GM12892 (cell line): ENCODE measurements around the gene AQP5.
"Not testable (repeated sequence)": the region's sequence is repeated elsewhere in the genome, so short reads cannot be mapped to it uniquely, and the experiment has no call there.

Experiments
- DNase-seq: peaks from one replicate; pipeline ENCODE4 v3.0.0; 2011; ENCODE audit not compliant: insufficient read length
- FAIRE-seq: peaks from 2 replicates; lab custom pipeline; 2011; peaks lifted over from hg19 to GRCh38; lab: Jason Lieb, UNC
- POLR2A ChIP-seq: IDR thresholded peaks from 2 replicates; pipeline ENCODE4 v1.6.1; 2011; ENCODE audit warnings: low read depth, low read length, control low read depth
- POLR2AphosphoS5 ChIP-seq: IDR thresholded peaks from 2 replicates; pipeline ENCODE4 v1.6.1; 2011; ENCODE audit warnings: low read depth, low read length, control low read depth
- TAF1 ChIP-seq: IDR thresholded peaks from 2 replicates; pipeline ENCODE4 v1.6.1; 2011; ENCODE audit warnings: low read depth, mild to moderate bottlenecking, control low read depth, low read length, borderline replicate concordance

Gene AQP5

GRCh38 chr12:49980501-49981349, 19.1 kb downstream of the AQP5 start:
- no peak for DNase-seq
- no peak for FAIRE-seq
- no peak for TF ChIP-seq TAF1
- TF ChIP-seq POLR2A = no peak
- TF ChIP-seq POLR2AphosphoS5 = no peak

DNA sequence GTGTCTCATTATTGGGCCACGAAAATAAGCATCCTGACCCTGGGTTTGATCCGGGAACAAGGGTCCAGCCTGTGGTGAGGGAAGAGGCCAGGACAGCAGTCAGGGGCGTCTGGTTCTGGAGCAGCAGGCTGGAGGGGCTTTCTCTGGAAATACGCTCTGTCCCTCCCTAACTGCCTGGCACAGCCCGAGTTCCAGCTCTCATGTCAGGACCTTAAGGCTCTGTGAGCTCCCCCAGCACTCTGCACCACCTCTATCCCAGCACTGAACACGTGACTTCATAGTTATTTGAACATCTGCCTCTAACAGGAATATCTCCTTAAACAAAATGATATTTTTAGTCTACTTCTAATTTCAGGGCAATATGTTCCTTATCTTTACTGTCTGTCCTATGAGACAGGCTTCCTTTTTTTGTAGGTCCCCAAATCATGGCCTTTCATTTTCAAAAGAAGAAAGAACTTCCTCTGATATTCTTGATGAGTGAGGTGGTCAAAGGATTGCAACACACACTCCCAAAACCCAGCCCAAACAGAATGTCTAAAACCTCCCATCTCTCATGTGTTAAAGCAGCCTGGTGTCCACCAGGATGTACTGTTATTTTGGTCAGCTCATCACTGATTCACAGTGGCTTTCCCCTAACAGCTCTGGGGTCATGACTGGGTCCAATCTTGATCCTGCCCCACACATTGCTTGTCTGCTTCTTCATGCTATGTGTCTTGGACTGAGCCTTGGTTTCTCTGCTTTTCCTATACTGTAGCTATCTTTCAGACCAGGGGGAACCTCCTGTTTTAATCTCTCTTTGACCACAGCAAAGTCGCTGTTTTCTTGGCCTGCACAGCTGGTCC, 20.8 kb downstream of the AQP5 start:
- TF ChIP-seq POLR2A = no peak
- no peak for TF ChIP-seq TAF1
- TF ChIP-seq POLR2AphosphoS5 = no peak

GRCh38 chr12:49983892-49984291, 22.2 kb downstream of the AQP5 start:
- no peak for FAIRE-seq
- DNase-seq = no peak
- TF ChIP-seq POLR2AphosphoS5 = no peak
- TF ChIP-seq TAF1 = no peak
- TF ChIP-seq POLR2A = no peak

More for the DNA sequence above, 20.8 kb downstream of the AQP5 start:
- no peak for DNase-seq
- no peak for FAIRE-seq

- no peak for DNase-seq
- TF ChIP-seq POLR2A = no peak
- no peak for TF ChIP-seq POLR2AphosphoS5
- no peak for TF ChIP-seq TAF1
- no peak for FAIRE-seq
These were observed 23.0 kb downstream of the AQP5 start for GRCh38 chr12:49984476-49985359.

GRCh38 chr12:49985981-49986380, 24.3 kb downstream of the AQP5 start:
- no peak for FAIRE-seq
- no peak for DNase-seq
- TF ChIP-seq POLR2AphosphoS5 (no peak), POLR2A (no peak), TAF1 (no peak)

DNA sequence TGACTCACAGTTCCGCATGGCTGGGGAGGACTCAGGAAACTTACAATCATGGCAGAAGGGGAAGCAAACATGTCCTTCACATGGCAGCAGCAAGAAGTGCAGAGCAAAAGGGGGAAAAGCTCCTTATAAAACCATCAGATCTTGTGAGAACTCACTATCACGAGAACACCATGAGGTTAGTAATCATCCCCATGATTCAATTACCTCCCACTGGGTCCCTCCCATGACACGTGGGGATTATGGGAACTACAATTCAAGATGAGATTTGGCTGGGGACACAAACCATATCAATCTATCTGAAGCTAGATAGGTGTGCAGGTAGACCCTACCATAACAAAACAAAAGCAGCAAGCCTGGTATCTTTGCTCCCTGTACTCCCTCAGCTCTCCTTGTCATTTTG, 24.8 kb downstream of the AQP5 start:
- DNase-seq, FAIRE-seq: not testable (repeated sequence)

- FAIRE-seq (no peak), DNase-seq (no peak)
- no peak for TF ChIP-seq POLR2A
- no peak for TF ChIP-seq POLR2AphosphoS5
- TF ChIP-seq TAF1 = no peak
These were observed 26.1 kb downstream of the AQP5 start for GRCh38 chr12:49987625-49988303.

- FAIRE-seq = not testable (repeated sequence)
These were observed 27.7 kb downstream of the AQP5 start for GRCh38 chr12:49989400-49989799.

DNA sequence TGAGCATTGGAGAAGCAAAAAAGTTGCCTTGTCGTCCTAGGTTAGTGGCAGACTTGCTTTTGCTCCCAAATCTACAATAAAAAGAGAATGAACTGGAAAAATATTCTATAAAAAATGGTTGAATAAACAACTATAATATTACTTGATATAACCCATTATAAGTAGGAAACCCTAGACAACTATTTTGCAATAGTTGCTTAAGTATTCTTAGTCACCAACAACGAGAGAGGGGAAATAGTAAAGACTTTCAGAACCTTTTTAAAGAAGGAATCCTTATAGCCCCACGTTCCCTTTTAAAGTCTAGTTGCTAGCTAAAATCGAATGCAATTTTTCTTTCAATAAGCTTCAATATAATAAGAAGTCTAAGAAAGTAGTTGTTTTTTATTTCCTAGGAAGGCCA, 28.6 kb downstream of the AQP5 start:
- no peak for TF ChIP-seq POLR2AphosphoS5
- no peak for TF ChIP-seq TAF1
- TF ChIP-seq POLR2A = no peak
- FAIRE-seq (no peak), DNase-seq (no peak)

More at GRCh38 chr12:49989400-49989799, 27.7 kb downstream of the AQP5 start:
- not testable (repeated sequence) for DNase-seq

DNA sequence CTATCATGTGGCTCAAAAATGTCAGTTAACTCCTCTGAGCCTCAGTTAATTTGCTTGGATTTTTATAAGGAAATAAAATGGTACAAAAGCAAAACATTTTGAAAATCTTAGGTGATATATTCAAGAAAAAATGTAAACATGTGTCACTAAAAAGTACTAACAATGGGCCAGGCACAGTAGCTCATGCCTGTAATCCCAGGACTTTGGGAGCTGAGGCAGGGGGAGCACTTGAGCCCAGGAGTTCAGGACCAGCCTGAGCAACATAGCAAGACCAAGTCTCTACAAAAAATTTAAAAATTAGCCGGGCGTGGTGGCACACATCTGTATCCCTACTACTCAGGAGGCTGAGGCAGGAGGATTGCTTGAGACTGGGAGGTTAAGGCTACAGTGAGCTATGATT, 36.8 kb downstream of the AQP5 start:
- TF ChIP-seq POLR2AphosphoS5 (no peak), POLR2A (no peak), TAF1 (no peak)
- FAIRE-seq (no peak), DNase-seq (no peak)

DNA sequence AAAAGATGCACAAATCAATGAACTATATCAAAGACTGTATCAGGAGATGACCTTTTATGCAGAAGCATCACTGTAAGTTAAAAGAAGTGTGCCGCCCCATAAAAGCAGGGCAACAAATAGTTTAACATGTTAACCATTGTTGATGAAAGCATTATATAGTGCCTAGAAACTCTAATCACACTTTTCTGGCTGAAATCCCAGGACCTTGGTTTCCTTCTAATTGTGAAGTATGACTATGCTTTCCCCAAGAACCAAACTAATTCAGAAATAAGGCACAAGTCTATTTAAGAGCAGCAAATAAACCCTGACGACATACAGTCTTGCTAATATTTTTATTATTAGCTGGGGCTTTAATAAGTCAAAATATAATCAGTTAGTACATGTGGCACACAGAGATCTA, 41.9 kb downstream of the AQP5 start:
- no peak for FAIRE-seq
- DNase-seq = no peak
- no peak for TF ChIP-seq TAF1
- TF ChIP-seq POLR2AphosphoS5 = no peak
- no peak for TF ChIP-seq POLR2A
